Right lobe of liver (tissue), 6 donors: ENCODE results near the gene PIK3R3. TPM values are rescaled to one million over a fixed set of nuclear protein-coding genes. Genes with fewer than 3 reads are reported as not detected.

Experiments
- ATAC-seq, 4 donors: fragments of 200-7000 bp; cut with Tn5 transposase; one replicate each; pipeline ENCODE4 v1.9.1; 2020; ENCODE audit warnings: mild to moderate bottlenecking in 4 of 4, moderate library complexity in 4 of 4
- DNase-seq, 3 donors: peaks; one replicate each; pipeline ENCODE4 v3.0.0-alpha.2; 2020
- H3K27ac ChIP-seq, 3 donors: fragments of 200-600 bp; one replicate each; pipeline ENCODE4 v1.8.0; 2022
- H3K27me3 ChIP-seq, 2 donors: fragments of 200-600 bp; one replicate each; pipeline ENCODE4 v1.8.0; 2022
- H3K36me3 ChIP-seq, 4 donors: fragments of 200-600 bp; sonication (generic) in 1 of 4; one replicate each; pipeline versions ENCODE4 v1.5.1 to v1.8.0; 2017 to 2022; ENCODE audit warnings: control low read depth in 1 of 4
- H3K4me1 ChIP-seq, 4 donors: fragments of 200-600 bp; sonication (generic) in 1 of 4; one replicate each; pipeline versions ENCODE4 v1.5.1 to v1.8.0; 2017 to 2022; ENCODE audit warnings: control low read depth in 1 of 4
- H3K4me3 ChIP-seq, 3 donors: fragments of 200-600 bp; one replicate each; pipeline ENCODE4 v1.8.0; 2022
- H3K9me3 ChIP-seq, 4 donors: fragments of 200-600 bp; sonication (generic) in 1 of 4; one replicate each; pipeline versions ENCODE4 v1.5.1 to v1.8.0; 2017 to 2022; ENCODE audit warnings: control low read depth in 1 of 4
- POLR2A ChIP-seq: fragments of 450-650 bp; IDR thresholded peaks from one replicate; pipeline ENCODE4 v1.6.1; 2017; ENCODE audit warnings: antibody characterized with exemption, mild to moderate bottlenecking
- WGBS: methylation state at CpG from one replicate; pipeline ENCODE4 v1.1.6; 2018; ENCODE audit warnings: low coverage, low lambda C conversion rate; ENCODE audit not compliant: insufficient coverage; ENCODE audit errors: missing lambda C conversion rate; 5-methylcytosine and 5-hydroxymethylcytosine counted together
- intact Hi-C, 2 donors: fragments of 100-400 bp; cut with DNase I; formaldehyde crosslinking; loops; one replicate each; pipeline versions ENCODE4 v1.11.2 to v1.14.1; 2022
- total RNA-seq, 6 experiments: library from RNA; depleted of rRNA in 2 of 6; stranded (reverse); fragments of >200 nt in 2 of 6; fragmentation: NEBNext Ultra II Directional in 3 of 6; extraction: Animal tissue kit (Norgen Biotek cat#: 25700) in 3 of 6; gene quantifications; one replicate each; pipeline versions ENCODE4 v1.1.0 to v1.2.4, GENCODE V29; 2016 to 2023
- TF ChIP-seq, protein P1 (sequence below), 4 donors: fragments of 200-600 bp in 3 of 4; fragments of 450-650 bp in 1 of 4; IDR thresholded peaks; one replicate each; pipeline versions ENCODE4 v1.5.1 to v1.8.0; 2016 to 2022; ENCODE audit warnings: antibody characterized with exemption in 4 of 4, mild to moderate bottlenecking in 2 of 4
- donor health status: DM: no; HTN: yes; CAD: no.
- donor health status: DM: no; HTN: no; CAD: no.
- donor health status: DM: no; HTN: no; CAD: no.
- donor health status: DM: no; HTN: yes; CAD: no.
- donor health status: DM: no; HTN: yes; CAD: no.

PIK3R3 gene
- total RNA-seq, 6 experiments from 2014 or later: 2.0 to 4.3 (median 2.8) TPM

DNA sequence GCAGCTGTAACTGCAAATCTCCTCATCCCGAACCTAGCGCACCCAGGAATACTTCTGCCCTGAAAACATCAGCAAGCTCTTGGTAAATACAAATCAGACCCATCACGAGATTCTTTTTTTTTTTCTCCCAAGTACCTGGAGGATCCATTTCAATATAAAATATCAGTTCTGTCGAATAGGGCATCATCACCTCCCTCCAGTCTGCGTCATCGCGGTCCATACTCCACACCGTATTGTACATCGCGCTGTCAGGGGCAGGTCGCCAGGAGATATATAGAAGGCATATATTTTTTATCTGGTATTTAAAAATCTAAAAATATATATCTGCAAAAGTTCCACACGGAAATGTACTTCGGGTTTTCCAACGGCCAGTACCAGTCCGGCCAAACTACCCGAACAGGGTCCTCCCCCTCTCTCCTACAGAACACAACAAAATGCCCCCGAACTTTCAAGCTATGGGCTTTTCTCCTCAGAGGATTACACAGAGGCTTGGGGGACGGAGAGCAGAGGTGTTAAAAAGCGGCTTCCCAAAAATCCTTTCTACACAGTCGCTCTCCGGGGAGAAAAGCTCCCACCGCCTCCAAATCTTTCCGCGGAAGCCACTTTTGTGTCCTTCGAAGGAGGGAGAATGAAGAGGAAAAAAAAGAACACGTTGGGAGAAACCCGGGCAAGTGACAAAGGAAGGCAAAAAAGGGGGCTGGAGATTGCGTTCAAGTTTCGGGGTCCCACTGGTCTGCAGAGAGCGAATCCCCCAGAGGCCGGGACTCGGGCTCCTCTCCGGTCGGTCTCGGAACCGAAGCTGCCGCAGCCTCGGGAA is 509 bp downstream of the PIK3R3 start:
- intact Hi-C loops: no loop called here
- Histone ChIP-seq H3K36me3 (no peaks in the 10 kb centered on the region), H3K27ac (peak overlapping the region; percentile 69 to 94 (median 82)), H3K4me3 (peak overlapping the region; percentile 54 to 75 (median 65)), H3K9me3 (no peaks in the 10 kb centered on the region), H3K27me3 (peaks cover 0 to 21% of the 10 kb centered on the region in 2 donors), H3K4me1 (no peaks in the 10 kb centered on the region)
- WGBS: 1% methylated on average over 35 of the region's 38 CpGs
- DNase-seq (peak in 1 of 3 donors; percentile 39), ATAC-seq (peak in 1 of 4 donors; percentile 1)
- no peak for TF ChIP-seq POLR2A
- TF ChIP-seq, protein P1, sequence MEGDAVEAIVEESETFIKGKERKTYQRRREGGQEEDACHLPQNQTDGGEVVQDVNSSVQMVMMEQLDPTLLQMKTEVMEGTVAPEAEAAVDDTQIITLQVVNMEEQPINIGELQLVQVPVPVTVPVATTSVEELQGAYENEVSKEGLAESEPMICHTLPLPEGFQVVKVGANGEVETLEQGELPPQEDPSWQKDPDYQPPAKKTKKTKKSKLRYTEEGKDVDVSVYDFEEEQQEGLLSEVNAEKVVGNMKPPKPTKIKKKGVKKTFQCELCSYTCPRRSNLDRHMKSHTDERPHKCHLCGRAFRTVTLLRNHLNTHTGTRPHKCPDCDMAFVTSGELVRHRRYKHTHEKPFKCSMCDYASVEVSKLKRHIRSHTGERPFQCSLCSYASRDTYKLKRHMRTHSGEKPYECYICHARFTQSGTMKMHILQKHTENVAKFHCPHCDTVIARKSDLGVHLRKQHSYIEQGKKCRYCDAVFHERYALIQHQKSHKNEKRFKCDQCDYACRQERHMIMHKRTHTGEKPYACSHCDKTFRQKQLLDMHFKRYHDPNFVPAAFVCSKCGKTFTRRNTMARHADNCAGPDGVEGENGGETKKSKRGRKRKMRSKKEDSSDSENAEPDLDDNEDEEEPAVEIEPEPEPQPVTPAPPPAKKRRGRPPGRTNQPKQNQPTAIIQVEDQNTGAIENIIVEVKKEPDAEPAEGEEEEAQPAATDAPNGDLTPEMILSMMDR (IDR thresholded peaks at IDR 0.05): no peak

DNA sequence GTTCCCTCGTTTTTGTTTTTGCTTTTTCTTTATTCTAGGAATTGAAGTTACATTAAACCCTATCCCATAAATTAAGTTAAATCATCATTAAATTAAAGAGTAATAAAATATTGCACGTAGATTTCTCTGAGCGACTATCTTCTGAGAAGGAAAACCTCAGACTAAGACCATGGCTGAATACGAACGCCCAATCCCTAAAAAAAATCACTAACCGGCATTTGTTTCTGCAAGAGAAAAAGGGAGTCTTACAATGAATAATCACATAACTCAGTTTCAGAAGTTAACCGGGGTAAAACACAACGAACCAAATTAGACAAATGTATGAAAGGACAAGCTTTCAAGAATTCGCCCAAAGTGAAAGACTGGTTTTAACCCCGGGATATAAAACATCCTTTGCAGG is 1.3 kb downstream of the PIK3R3 start:
- Histone ChIP-seq H3K4me3 (peak overlapping the region; percentile 54 to 75 (median 65)), H3K9me3 (no peaks in the 10 kb centered on the region), H3K36me3 (no peaks in the 10 kb centered on the region), H3K27ac (peak overlapping the region in 1 of 3 donors; percentile 82), H3K27me3 (peaks cover 0 to 21% of the 10 kb centered on the region in 2 donors), H3K4me1 (no peaks in the 10 kb centered on the region)
- no peak for TF ChIP-seq POLR2A
- TF ChIP-seq, protein P1 (IDR thresholded peaks at IDR 0.05): no peak
- no peak for DNase-seq
- WGBS: 7% methylated on average over 10 of the region's 10 CpGs
- intact Hi-C loops: no loop called here
- ATAC-seq: no peak

DNA sequence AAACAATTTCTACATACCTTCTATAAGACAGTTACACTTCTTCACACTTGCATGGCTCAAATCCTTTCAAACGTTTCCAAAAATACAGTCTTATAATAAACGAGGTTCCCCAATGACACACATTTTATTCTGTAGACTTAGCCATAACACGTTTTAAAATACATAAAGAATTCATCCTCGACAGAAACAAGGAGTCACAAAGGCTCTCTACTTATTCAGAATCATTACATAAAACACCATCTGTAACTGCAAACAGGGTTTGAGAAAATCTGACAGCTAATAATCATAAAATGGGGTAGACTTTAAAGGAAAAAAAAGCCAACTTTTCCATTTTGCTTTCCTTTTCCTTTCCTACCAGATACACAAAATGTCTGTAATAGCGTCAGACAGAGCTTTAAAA is 1.8 kb downstream of the PIK3R3 start:
- H3K36me3 ChIP-seq: no peaks in the 10 kb centered on the region
- H3K9me3 ChIP-seq: no peaks in the 10 kb centered on the region
- DNase-seq (no peak), ATAC-seq (no peak)
- H3K27ac ChIP-seq: no peak overlapping the region
- 17% methylated on average over 5 of the region's 5 CpGs for WGBS
- peaks cover 0 to 21% of the 10 kb centered on the region in 2 donors for H3K27me3 ChIP-seq
- intact Hi-C loops: no loop called here
- no peaks in the 10 kb centered on the region for H3K4me1 ChIP-seq
- TF ChIP-seq, protein P1 (IDR thresholded peaks at IDR 0.05): no peak
- TF ChIP-seq POLR2A: no peak
- H3K4me3 ChIP-seq: peak overlapping the region; percentile 54 to 75 (median 65)

DNA sequence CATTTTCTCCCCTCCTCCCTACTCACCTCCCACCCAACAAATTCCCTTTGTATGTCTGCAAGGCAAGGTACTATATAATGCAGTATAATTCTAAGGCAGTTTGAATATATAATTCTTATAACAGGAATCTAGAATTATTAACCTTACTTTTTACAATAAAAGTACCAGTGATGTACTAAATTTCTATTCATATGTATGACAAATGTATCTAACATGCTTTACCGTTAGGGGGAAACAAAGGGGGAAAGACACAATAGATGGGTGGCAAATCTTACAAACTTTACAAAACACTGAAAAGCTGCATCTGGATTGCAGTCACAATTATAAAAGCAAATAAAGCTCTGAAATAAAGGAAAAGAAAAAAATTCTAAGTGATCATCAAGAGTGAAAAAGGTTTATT is 2.3 kb downstream of the PIK3R3 start:
- peak overlapping the region in 1 of 3 donors; percentile 65 for H3K4me3 ChIP-seq
- DNase-seq (no peak), ATAC-seq (no peak)
- H3K27me3 ChIP-seq: peaks cover 0 to 21% of the 10 kb centered on the region in 2 donors
- H3K9me3 ChIP-seq: no peaks in the 10 kb centered on the region
- H3K4me1 ChIP-seq: no peaks in the 10 kb centered on the region
- intact Hi-C loops: no loop called here
- H3K27ac ChIP-seq: no peak overlapping the region
- TF ChIP-seq POLR2A: no peak
- TF ChIP-seq, protein P1 (IDR thresholded peaks at IDR 0.05): no peak
- 47% methylated on average over 1 of the region's 1 CpG for WGBS
- no peaks in the 10 kb centered on the region for H3K36me3 ChIP-seq
